NCI-H524 treated with DMSO at 0.1 percent for 48 hours (cell line): ENCODE data around the gene GSE1.
"Not testable (repeated sequence)": the region's sequence is repeated elsewhere in the genome, so short reads cannot be mapped to it uniquely, and the experiment has no call there.

Experiments
- DNase-seq: peaks from one replicate; lab custom pipeline; 2025; lab: John Stamatoyannopoulos, UW

Gene GSE1

DNA sequence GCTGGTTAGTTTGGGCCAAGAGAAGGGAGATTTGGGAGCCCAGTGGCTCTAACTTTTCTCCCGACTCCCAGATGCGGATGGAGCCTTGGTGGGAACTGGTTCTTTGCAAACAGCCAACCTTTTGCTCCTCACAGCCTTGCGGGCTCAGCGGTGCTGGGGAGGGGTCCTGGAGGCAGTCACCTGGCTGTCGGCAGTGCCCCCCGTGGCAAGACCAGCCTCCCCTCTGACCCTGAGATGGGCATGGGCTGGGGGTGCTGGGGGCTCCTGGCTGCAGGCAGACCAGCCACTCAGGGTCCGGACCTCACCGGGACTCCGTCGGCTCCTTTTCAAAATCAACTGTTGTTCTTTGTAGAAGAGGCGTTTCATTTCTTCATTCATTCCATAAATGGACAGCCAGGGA lies 21.7 kb upstream of the GSE1 start:
- no peak for DNase-seq

DNA sequence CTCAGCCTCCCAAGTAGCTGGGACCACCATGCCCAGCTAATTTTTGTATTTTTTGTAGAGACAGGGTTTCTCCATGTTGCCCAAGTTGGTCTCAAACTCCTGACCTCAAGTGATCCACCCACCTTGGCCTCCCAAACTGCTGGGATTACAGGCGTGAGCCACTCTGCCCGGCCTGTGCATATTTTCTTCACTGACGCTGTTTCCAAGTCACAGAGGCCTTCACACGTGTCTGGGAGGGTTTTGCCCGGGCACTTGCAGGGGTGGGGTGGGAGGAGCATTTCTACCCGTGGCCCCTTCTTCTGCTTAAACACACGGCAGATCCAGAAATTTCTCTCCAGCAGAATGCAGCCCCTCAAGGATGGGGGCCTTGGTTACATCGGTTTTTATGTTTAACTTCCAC lies 20.8 kb upstream of the GSE1 start:
- not testable (repeated sequence) for DNase-seq

DNA sequence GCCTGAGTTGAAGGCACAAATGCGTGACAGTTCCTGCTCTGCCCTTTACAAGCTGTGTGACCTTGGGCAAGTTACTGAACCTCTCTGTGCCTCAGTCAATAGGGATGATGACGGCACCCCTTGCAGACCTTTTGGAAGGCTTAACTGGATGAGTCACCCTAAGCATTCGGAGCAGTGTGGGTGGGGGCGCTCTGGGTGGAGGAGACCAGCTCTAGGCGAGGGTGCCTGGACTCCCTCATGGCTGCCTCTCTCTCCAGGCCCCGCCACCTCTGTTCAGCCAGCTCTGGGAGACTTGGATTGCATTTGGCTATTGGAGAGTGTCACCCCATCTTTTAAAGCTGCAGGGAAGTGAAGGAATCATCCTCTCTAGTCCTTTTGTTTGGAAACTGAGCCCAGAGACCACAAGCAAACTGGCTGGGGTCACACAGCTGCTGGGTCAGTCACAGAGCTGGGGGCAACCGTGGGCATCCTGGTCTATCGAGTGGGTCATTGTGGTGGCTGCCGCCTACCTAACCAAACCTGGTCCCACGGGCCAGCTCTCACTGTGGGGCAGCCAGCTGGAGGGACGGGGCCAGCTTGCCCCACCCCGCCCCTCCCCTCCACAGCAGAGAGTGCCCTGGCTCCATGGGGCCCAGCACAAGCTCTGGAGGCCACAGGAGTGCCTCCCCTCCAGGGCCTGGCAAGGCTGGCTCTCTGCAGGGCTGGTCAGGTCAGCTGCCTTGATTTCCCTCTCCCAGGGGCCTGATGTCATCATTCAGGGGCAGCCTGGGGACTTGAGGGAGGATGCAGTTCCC lies 20.2 kb upstream of the GSE1 start:
- no peak for DNase-seq

DNA sequence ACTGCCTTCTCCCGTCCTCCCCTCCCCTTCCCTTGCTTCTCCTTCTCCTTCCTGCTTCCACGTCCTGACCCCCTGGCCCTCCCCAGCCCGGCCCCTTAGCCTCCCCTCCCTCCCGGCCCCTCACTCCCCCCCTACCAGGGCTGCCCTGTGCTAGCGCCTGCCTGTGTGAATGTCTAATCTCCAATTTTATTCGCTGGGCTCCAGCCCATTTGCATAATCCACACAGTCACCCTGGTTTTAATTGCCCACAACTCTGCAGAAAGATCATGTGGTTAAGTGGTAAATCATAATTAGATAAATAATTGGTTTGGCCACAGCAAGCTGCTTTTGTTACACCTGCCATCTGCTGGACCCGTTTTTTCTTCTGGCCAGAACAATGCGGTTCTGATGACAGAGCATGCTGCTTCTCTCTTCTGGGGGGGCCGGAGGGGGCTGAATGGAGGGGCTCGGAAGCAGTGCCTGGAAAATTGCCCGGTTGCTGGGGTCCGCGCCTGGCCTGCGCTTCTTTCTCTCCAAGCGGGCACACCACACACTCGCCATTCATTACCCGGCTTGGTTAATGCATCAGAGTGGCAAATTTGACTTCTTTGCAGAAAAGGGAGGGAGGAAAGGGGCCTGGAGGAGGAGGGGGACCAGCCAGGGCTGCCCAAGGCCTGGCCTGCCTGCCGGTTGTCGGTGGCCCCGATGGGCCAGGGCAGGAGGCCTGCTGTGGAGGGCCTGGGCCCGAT lies 19.5 kb upstream of the GSE1 start:
- peak; percentile 99 for DNase-seq

DNA sequence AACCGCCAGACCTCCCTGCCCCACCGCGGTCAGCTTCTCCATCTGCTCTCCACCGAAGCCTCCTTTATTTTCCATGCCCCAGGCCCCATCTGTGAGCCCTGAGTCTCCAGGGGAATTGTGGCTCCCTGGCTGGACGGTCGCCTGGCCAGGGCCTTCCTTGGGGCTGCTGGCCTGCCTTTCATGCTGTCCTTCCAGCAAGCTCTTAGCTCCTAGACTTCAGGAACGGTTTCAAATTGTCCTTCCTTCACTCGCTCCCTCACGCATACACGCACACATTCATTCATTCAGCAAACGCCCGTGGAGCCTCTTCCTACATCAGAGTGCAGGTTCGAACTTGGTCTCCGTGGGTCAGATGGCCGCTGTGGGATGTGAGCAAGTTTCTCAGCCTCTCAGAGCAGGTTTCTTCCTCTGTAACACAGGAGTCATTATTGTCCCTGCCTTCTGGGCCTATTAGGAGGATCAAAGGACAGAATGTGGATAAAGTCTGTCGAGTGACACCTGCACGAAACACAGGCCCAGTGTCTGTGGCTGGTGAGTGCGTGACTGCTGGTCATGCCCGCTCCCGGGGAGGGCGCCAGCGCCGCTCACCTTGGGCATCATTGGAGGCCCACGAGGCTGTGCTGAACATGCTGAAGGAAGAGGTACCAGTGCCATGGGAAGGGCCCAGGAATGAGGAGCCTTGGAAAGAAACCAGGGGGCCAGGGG lies 18.7 kb upstream of the GSE1 start:
- DNase-seq: no peak

DNA sequence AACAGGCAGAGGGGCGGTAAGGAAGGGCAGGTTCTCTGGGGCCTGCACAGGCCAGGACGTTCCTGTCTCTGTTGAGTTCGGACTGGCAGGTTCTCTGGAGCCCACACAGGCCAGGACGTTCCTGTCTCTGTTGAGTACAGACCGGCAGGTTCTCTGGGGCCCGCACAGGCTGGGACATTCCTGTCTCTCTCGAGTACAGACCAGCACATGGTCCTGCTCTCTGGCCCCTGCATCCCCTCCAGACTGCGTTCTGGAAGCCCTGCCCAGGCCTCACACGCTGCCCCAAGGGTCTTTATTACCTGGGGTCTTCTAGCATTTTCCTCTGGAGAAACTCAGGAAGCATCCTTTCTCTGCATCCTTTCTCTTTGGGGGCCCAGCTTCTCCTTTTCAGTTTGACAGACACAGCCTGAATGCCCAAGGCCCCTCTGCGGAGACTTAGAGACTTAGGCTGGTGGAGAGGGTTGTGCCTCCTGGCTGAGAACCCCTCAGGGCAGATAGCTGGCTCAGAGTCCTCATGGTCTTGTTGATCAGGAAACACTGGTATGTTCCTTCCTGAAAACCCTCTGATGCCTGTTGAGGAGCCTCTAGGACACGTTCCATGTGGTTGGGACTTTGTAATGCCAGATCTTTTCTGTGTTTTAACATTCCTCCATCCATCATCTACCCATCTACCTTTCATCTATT lies 18.0 kb upstream of the GSE1 start:
- no peak for DNase-seq

DNA sequence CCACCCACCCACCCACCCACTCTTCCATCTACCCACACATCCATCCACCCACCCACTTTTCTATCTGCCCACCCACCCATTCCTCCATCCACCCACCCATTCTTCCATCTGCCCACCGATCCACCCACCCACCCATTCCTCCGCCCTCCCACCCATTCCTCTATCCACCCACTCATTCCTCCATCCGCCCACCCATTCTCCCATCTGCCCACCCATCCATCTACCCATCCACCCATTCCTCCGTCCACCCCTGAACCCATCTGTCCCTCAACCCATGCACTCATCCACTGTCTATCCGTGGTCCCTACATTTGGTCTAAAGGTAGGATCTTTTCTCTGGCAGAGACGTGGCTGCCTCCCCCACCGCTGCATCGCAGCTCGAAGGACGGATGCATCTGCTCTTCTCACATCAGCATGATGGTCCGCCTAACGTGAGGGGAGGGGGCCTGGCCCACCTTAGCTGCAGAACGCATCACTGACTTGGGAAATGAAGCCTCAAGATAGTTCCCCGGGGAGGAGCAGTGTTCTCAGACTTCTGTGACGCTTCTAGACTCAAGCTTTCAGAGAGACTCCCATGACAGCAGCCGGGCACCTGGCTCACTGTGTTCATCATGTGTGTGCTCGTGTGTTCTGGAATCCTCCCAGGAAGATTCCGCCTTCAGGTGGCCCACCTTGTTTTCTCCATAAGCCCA lies 17.2 kb upstream of the GSE1 start:
- DNase-seq: no peak

DNA sequence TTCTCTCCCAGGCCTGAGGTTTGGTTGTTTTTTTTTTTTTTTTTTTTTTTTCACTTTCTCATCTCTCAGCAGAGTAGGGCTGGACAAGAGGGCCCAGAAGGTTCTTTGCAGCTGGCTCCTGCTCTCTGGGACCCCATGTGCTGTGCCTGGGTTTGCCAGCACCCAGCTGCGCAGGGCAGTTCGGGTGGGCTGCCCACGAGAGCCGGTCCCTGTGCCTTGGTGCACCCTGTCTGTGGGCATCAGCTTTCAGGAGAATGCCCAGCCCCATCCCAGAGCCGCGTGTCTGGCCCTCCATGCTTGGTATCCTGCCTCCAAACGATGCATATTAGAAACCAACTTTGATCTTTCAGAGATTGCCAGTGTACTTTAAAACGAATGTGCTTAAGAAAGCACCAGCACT lies 15.0 kb upstream of the GSE1 start:
- DNase-seq: no peak

DNA sequence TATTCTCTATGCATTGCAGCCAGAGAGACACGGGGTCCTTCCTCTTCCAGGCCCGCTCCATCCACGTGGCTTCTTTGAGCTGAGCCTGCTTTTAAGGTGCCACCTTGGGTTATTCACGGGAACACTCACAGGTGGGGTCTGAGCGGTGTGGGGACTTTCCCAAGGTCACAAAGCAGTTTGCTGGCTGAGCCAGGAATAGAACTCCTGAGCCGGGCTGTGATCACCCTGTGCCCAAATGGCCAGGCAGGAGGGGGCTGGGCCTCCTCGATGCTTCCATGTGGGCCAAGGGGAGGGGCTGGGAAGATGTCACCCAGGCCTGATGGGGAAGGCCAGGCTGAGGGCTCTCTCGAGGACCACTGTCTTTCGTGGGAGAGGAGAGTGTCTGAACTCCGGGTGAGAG lies 13.0 kb upstream of the GSE1 start:
- no peak for DNase-seq

DNA sequence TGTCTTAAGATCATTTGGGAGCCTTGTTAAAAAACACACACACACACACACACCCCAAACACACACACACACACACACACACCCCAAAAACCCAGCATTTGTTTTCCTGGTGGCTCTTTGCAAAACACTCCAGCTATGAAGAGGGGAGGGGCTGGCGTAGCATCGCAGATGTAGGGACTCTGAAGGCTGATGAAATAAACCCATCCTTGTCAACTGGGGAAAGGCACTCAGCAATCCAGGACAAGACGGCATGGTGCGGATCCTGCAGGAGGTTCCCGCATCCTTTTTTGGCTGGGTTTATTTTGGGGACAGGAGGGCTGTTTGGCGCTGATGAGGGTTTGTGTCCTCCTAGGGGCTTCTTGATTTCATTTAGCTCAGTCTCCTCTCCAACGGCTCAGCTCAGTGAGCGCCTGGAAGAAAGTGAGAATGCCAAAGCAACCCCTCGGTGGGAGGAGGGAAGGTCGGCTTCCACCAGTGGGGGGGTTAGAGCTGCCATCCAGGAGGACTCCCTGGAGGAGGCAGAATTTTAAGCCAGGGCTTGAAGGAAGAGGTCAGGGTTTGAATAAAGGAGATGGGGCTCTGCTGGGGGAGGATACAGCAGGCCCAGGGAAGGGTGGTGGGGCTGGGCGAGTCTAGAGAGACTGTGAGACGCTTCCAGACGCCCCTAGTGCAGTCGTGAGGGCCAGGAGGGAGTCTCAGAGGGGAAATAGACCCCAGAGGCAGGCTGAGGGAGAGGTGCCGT lies 12.4 kb upstream of the GSE1 start:
- no peak for DNase-seq

DNA sequence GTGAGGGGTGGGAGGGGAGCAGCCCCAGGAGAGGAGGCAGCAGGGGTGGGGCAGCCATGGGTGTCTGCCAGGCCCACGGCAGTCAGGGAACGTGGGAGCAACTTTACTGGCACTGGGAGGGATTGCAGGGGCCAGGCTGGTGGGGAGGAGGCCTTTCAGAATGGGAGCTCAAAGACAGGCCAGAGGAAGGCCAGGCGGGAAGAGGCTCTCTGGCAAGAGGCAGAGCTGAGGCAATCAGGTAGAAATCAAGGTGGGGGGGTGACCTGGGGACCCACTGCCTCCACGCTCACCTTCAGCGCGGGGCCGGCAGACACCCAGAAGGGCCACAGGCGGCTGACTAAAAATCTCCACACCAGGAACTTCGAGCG lies 11.9 kb upstream of the GSE1 start:
- DNase-seq: no peak

DNA sequence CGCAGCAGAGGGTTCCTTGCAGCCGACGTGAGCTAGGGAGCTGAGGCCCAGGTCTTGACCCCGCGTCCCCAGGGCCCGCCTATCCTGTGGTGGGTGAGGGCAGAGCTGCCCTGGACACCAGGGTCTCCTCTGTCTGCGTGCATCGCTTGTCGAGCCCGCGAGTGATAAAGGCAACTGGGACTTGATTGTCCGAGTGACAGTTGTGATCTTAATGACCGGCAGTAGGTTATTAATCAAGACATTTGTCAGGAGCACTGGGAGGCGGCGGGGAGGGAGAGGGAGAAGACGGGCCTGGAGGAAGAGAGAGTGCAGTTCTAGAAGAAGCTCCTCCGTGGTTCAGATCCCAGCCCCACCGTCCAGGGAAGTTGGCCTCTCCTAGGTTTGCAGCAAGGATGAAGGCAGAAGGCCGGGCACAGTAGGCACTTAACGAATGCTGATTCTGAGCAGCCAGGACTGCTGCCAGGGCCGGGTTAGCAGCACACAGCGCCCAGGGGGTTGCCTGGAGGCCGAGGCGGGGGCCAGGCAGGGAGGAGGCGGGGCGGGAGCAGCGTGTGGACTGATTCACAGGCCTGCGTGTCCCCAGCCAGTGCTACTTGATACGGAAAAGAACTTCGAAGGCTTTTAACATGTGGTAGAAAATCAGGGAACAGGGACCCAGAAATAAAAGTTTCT lies 11.3 kb upstream of the GSE1 start:
- DNase-seq: no peak

DNA sequence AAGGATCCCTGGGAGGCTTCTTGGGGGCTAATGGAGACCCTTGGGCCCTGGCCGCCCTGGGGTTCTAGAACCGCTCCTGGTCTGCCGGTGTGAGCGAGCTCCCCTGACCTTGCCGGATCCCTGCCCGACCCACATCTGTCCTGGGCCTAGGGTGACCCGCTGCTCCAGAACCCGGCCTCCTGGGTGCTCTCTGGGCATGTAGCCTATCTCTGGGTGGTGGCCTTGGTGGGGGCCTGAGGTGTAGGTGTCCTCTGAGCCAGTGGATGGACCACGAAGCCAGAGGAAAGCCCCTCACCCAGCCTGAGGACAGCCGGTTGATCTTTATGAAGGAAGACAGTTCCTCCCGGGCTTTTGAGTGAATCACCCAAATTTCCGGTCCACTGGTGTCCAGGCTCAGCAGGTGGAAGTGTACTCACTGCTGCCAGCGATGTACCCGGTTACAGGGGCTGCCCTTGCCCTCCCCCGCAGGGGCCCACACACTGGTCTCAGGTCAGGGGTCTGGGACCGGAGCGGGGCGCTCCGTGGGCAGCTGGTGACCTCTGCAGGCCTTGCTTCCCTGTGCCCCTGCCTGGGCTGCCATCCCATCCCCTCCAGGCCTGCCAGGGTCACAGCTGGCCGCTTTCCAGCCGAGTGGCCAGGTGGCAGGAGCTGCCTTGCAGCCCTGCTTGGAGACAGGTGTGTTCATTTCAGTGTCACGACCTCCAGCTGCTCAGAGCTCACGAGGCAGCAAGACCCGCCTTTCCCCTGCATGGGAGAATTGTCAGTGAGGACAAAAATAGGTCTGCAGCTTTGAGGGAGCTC lies 10.5 kb upstream of the GSE1 start:
- no peak for DNase-seq

DNA sequence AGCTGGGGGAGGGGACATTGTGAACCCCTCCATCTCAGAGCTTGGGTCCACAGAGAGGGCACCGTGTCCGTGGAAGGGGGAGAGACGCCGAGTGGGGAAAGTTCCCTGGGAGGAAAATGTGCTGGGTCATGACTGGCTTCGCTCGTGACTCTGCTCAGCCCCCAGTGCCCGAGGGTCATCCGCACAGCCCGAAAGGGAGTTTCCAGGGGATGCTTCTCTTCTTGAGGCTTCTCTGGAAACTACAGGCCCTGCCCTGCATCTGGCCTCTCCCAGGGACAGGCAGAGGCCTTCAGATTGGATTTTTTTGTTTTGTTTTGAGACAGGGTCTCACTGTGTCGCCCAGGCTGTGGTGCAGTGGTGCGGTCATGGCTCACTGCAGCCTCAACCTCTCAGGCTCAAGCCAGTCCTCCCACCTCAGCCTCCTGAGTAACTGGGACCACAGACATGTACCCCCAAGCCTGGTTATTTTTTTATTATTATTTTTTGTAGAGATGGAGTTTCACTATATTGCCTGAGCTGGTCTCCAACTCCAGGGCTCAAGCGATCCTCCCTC lies 9.8 kb upstream of the GSE1 start:
- DNase-seq: no peak

DNA sequence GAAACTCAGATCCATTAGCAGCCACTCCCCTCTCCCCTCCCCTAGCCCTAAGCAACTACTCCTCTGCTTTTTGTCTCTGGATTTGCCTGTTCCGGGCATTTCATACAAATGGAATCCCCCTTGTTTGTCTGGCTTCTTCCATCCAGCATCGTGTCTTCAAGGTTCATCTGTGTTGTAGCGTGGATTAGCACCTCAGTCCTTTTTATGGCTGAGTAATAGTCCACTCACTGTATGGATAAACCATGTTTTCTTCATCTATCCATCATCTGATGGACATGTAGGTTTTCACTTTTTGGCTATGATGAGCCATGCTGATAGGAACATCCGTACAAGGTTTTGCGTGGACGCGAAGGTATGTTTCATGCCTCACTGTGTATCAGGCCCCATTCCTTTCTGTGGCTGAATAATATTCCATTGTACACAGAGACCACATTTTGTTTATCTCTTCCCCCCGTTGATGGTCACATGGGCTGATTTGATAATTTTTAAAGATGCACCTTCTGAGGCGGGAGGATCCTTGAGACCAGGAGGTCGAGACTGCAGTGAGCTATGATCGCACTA lies 8.9 kb upstream of the GSE1 start:
- DNase-seq: no peak

DNA sequence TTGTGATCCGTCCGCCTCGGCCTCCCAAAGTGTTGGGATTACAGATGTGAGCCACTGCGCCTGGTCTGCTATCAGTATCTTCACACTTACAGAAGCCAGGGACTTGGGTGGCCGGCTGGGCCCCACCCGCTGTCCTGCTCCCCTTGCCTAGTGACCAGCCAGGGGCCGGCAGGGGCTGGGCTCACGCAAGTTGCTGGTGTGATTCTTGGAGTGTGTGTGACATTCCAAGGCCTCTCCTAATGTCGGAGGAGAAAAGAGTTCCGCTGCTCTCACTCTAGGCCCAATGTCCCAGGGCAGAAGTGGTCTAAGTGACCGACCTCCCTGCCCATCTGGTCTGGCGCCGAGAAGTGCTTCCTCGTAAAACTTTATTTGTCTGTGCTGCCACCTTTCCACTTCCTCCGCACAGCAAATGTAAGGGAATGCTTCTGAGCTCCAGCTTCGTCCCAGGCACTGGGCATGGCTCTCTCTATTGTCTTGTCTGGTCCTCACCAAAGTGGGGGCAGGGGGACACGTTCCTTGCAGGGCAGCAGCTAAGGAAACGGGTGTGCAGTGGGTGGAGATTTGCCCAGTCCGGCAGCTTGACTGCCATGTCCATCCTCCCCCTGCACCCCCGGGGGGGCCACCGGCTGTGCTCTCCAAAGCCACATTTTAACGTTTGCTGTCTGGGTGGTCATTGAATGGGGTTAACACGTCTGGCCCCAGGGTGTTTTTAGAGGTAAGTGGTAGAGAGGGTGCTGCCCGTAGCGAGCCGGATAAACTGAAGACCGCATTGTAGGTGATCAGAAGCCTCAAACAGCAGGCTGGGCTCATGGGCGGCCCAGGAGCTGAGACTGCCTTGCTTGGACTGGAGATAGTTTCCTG lies 7.8 kb upstream of the GSE1 start:
- DNase-seq: no peak

DNA sequence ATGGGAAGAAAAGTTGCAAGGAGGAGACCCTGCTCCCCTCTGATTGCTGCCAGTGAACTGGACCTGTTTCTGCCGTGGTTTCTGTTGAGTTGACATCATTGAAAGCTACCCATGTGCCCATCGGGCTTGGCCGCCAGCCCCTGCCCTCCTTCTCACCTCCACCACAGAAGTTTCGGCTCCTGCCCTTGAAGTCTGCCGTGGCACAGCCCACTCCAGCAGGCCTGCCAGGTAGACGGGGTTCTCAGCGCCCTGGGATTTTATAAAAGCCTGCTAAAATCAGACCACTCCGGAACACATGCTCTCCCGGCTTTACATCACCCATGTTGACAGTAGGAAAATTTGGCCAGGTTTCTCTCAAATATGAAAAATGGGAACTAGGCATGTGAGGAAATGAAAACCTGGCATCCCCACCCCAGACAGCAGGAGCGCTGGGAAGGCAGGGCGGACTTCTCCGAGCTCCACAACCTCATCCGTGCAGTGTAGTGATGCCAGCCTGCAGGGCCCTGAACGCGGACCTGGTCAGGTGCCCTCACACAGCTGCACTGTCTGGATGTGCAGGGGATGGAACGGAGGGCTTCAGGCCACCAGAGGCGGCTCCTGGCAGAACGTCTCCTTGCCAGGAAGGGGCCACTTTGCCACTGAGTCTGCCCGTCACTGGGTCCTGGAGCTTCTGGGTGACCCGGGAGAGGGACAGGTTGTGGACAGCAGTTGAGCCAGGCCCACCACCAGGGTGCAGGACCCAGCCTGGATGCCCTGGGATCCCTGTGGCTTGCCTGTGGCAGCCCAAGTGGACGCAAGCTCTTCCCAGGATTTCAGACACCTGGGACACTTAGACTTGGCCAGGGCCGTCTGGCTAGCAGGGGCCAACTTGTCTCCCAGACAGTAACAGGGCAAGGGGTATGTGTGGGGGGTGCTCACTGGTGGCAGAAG lies 6.9 kb upstream of the GSE1 start:
- DNase-seq: no peak
